ENCODE measurements around the gene APCDD1L. TPM values are rescaled to one million over a fixed set of nuclear protein-coding genes. Genes with fewer than 3 reads are reported as not detected.
"Not testable (repeated sequence)": the region's sequence is repeated elsewhere in the genome, so short reads cannot be mapped to it uniquely, and the experiment has no call there.

APCDD1L gene
- total and polyA plus RNA-seq, 8 donors = 0.09 to 0.23 (median 0.13) TPM; not detected in 1

DNA sequence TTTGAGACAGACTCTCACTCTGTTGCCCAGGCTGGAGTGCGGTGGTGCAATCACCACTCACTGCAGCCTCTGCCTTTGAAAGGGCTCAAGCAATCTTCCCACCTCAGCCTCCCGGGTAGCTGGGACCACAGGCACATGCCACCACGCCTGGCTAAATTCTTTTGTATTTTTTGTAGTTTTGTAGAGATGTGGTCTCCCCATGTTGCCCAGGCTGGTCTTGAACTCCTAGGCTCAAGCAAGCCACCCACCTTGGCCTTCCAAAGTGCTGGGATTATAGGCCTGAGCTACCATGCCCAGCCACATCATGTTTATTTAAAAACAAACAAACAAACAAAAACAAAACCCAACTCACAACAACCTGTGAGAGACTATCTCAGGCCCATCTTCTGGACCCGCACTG lies 29.7 kb upstream of the APCDD1L start:
- H3K9me3 ChIP-seq = no peaks in the 10 kb centered on the region
- DNase-seq = no peak
- H3K36me3 ChIP-seq = no peaks in the 10 kb centered on the region
- no peaks in the 10 kb centered on the region for H3K4me1 ChIP-seq
- no peak overlapping the region for H3K27ac ChIP-seq
- no peak for TF ChIP-seq CTCF (IDR thresholded peaks at IDR 0.05)
- no peak overlapping the region for H3K4me3 ChIP-seq
- peaks cover 7 to 25% of the 10 kb centered on the region in 2 donors for H3K27me3 ChIP-seq
- ATAC-seq = no peak
- intact Hi-C loops (cut with DNase I) = no loop called here

DNA sequence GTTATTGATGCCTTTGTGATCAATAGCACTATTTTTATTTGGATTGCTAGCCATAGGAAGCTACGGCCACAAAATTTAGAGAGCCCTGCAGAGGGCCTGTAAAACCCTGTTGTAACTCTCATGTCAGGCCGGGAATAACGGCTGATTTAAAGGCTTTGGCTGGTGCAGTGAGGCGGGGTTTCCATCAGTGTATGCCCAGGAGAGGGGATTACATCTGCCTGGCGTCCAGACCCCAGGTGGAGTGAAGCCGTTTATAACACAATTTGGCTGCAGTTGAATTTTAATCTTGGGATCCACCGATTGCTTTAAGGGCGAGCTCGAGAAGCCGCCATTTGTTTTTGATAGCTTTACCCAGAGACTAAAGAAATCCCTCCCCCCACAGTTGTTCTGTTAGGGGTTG lies 29.1 kb upstream of the APCDD1L start:
- DNase-seq (no peak), ATAC-seq (no peak)
- Histone ChIP-seq H3K36me3 (no peaks in the 10 kb centered on the region), H3K4me3 (no peak overlapping the region), H3K9me3 (no peaks in the 10 kb centered on the region), H3K27me3 (peaks cover 7 to 25% of the 10 kb centered on the region in 2 donors), H3K4me1 (no peaks in the 10 kb centered on the region), H3K27ac (no peak overlapping the region)
- TF ChIP-seq CTCF (IDR thresholded peaks at IDR 0.05) = no peak
- intact Hi-C loops (cut with DNase I) = no loop called here

DNA sequence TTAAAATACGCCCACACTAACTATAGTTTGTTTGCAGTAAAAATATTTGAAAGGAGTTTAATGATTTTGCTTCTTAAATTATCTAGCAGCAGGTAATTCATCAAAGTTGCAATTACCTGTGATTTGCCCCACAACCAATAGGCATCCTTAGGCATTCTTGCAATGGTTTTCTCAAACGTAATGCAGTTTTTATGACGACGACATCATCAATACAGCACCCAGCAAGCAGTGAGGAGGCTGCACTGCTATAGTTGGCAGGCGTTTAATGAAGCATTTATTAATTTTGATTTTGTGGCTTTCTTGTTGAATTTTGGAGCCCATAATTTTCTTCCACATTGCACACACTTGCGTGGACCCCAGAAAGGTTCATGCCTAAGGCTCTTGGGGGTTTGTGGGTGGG lies 28.1 kb upstream of the APCDD1L start:
- Histone ChIP-seq H3K27me3 (peaks cover 7 to 25% of the 10 kb centered on the region in 2 donors), H3K36me3 (no peaks in the 10 kb centered on the region), H3K9me3 (peaks cover 0 to 3% of the 10 kb centered on the region in 2 donors), H3K4me3 (no peak overlapping the region), H3K4me1 (no peaks in the 10 kb centered on the region), H3K27ac (no peak overlapping the region)
- DNase-seq (no peak), ATAC-seq (no peak)
- no peak for TF ChIP-seq CTCF (IDR thresholded peaks at IDR 0.05)
- intact Hi-C loops (cut with DNase I) = no loop called here

- no peak for TF ChIP-seq CTCF (IDR thresholded peaks at IDR 0.05)
- DNase-seq = no peak
- Histone ChIP-seq H3K27ac (no peak overlapping the region), H3K9me3 (peaks cover 0 to 10% of the 10 kb centered on the region in 2 donors), H3K27me3 (peaks cover 7 to 25% of the 10 kb centered on the region in 2 donors), H3K4me3 (no peak overlapping the region), H3K36me3 (no peaks in the 10 kb centered on the region), H3K4me1 (no peaks in the 10 kb centered on the region)
- ATAC-seq = no peak
- intact Hi-C loops (cut with DNase I) = no loop called here
These were observed 27.4 kb upstream of the APCDD1L start for GRCh38 chr20:58542411-58543095.

DNA sequence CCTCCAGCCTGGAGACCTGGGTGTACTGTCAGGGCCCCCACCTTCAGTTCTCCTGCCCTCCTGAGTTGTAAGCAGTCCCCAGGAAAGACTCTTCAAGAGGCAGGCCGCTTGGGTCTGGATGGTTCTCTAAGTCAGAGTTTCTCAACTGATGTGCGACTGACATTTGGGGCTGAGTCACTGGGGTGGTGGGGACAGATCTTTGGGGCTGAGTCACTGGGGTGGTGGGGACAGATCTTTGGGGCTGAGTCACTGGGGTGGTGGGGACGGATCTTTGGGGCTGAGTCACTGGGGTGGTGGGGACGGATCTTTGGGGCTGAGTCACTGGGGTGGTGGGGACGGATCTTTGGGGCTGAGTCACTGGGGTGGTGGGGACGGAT lies 26.8 kb upstream of the APCDD1L start:
- H3K27ac ChIP-seq; intact Hi-C loops (cut with DNase I); ATAC-seq; H3K36me3 ChIP-seq; H3K4me1 ChIP-seq; H3K4me3 ChIP-seq; DNase-seq: not testable (repeated sequence)
- peaks cover 0 to 15% of the 10 kb centered on the region in 2 donors for H3K9me3 ChIP-seq
- H3K27me3 ChIP-seq = peaks cover 7 to 21% of the 10 kb centered on the region in 2 donors

GRCh38 chr20:58538752-58539151 lies 23.6 kb upstream of the APCDD1L start:
- Histone ChIP-seq H3K27ac (no peak overlapping the region), H3K4me1 (no peaks in the 10 kb centered on the region), H3K36me3 (no peaks in the 10 kb centered on the region), H3K9me3 (peaks cover 0 to 20% of the 10 kb centered on the region in 2 donors), H3K27me3 (peaks cover 0 to 2% of the 10 kb centered on the region in 2 donors), H3K4me3 (no peak overlapping the region)
- ATAC-seq = no peak
- DNase-seq = no peak
- no peak for TF ChIP-seq CTCF (IDR thresholded peaks at IDR 0.05)
- intact Hi-C loops (cut with DNase I) = no loop called here
